K562 (cell line): ENCODE measurements around the gene PANX1. TPM values are rescaled to one million over a fixed set of nuclear protein-coding genes. Genes with fewer than 3 reads are reported as not detected.

ENCODE experiments used
- ATAC-seq: fragments of 200-7000 bp; cut with Tn5 transposase; 3 replicates; pipeline ENCODE4 v1.9.1; 2020; ENCODE audit warnings: moderate library complexity
- BruUV-seq: library from RNA; stranded (reverse); fragments of 400-500 nt; replicated peaks from 2 replicates; lab custom pipeline; 2021; lab: Mats Ljungman, UMichigan
- CTCF ChIA-PET: fragments of 300-600 bp; formaldehyde crosslinking; extraction: SDS; loops from one replicate; lab custom pipeline; 2021; ENCODE audit warnings: low intra/inter-chr PET ratio; lab: Yijun Ruan, JAX
- POLR2A ChIA-PET: fragments of 300-600, 350-650 bp; sonication (Branson Sonifier 250); formaldehyde crosslinking; extraction: SDS; loops from one replicate; lab custom pipeline; 2021; ENCODE audit warnings: antibody characterized with exemption, inconsistent platforms; lab: Yijun Ruan, JAX
- DNase-seq, 4 experiments: peaks; one replicate each; pipeline versions ENCODE4 v3.0.0 to v3.0.0-alpha.2; 2011 to 2018; ENCODE audit warnings: low spot score in 3 of 4, mixed read lengths in 3 of 4; ENCODE audit errors: extremely low read depth in 1 of 4
- FAIRE-seq: peaks from 2 replicates; lab custom pipeline; 2011; peaks lifted over from hg19 to GRCh38; lab: Jason Lieb, UNC
- H2AFZ ChIP-seq: 2 replicates; pipeline ENCODE4 v1.6.0; 2011; ENCODE audit warnings: low read depth, low read length, control low read depth, inconsistent platforms
- H3K27ac ChIP-seq: fragments of 200-600 bp; 3 replicates; pipeline ENCODE4 v1.8.0; 2011; ENCODE audit warnings: low read depth, mild to moderate bottlenecking, control low read depth, inconsistent platforms, low read length, moderate library complexity, mixed read lengths; ENCODE audit errors: extremely low read depth
- H3K27me3 ChIP-seq, 2 experiments: fragments of 300-600 bp in 1 of 2; 2 replicates in 1 of 2; 3 replicates in 1 of 2; pipeline versions ENCODE4 v1.6.0 to v1.8.0; 2011; ENCODE audit warnings: inconsistent platforms in 2 of 2, low read length in 2 of 2, mild to moderate bottlenecking in 1 of 2, mixed read lengths in 1 of 2, moderate library complexity in 1 of 2; ENCODE audit not compliant: control insufficient read depth in 2 of 2, insufficient read depth in 2 of 2
- H3K36me3 ChIP-seq: fragments of 300-600 bp; 3 replicates; pipeline ENCODE4 v1.8.0; 2011; ENCODE audit warnings: mild to moderate bottlenecking, low read length, inconsistent platforms; ENCODE audit not compliant: control insufficient read depth, insufficient read depth
- H3K4me1 ChIP-seq, 2 experiments: fragments of 200-600 bp in 1 of 2; replicated peaks in 1 of 2; 2 replicates in 1 of 2; 3 replicates in 1 of 2; pipeline versions ENCODE4 v1.5.1 to v1.8.0; 2011; ENCODE audit warnings: inconsistent platforms in 2 of 2, low read length in 2 of 2, mild to moderate bottlenecking in 1 of 2, mixed read lengths in 1 of 2, moderate library complexity in 1 of 2; ENCODE audit not compliant: control insufficient read depth in 2 of 2, insufficient read depth in 2 of 2
- H3K4me2 ChIP-seq: 2 replicates; pipeline ENCODE4 v1.6.1; 2011; ENCODE audit warnings: low read length, control low read depth, inconsistent platforms, mixed read lengths; ENCODE audit not compliant: insufficient read depth
- H3K4me3 ChIP-seq: fragments of 200-600 bp; sonication (generic), shearing (Covaris generic); 2 replicates; pipeline ENCODE4 v1.5.1; 2016; ENCODE audit warnings: control low read depth, inconsistent platforms
- H3K79me2 ChIP-seq: fragments of 200-600 bp; 3 replicates; pipeline ENCODE4 v1.8.0; 2011; ENCODE audit warnings: low read length, inconsistent platforms; ENCODE audit not compliant: control insufficient read depth, insufficient read depth
- H3K9ac ChIP-seq, 2 experiments: 2 replicates each; pipeline versions ENCODE4 v1.6.0 to v1.6.1; 2011; ENCODE audit warnings: low read depth in 2 of 2, low read length in 2 of 2, control low read depth in 1 of 2, inconsistent platforms in 1 of 2, mild to moderate bottlenecking in 1 of 2, mixed read lengths in 1 of 2; ENCODE audit not compliant: insufficient read depth in 1 of 2
- H3K9me1 ChIP-seq: one replicate; pipeline ENCODE4 v1.6.0; 2011; ENCODE audit warnings: inconsistent platforms, mild to moderate bottlenecking, low read length, moderate library complexity; ENCODE audit not compliant: control insufficient read depth, insufficient read depth
- H3K9me3 ChIP-seq: replicated peaks from 2 replicates; pipeline ENCODE4 v1.5.1; 2011; ENCODE audit warnings: low read depth, low read length, inconsistent platforms; ENCODE audit not compliant: control insufficient read depth, insufficient read depth
- H4K20me1 ChIP-seq: replicated peaks from 2 replicates; pipeline ENCODE4 v1.6.1; 2011; ENCODE audit warnings: low read length, inconsistent platforms, mixed read lengths; ENCODE audit not compliant: control insufficient read depth, insufficient read depth
- CBFB ChIP-seq: sonication (generic); formaldehyde crosslinking; IDR thresholded peaks from 2 replicates; pipeline ENCODE4 v1.4.0; 2020; ENCODE audit warnings: mild to moderate bottlenecking, missing genetic modification reagents
- FOXA1 ChIP-seq: fragments of 450-650 bp; IDR thresholded peaks from 2 replicates; pipeline ENCODE4 v1.6.1; 2016; ENCODE audit warnings: mild to moderate bottlenecking, borderline replicate concordance
- HMGN3 ChIP-seq: IDR thresholded peaks from 2 replicates; pipeline ENCODE4 v1.6.1; 2011; ENCODE audit warnings: borderline replicate concordance, low read depth, mild to moderate bottlenecking, mixed read lengths, low read length; ENCODE audit not compliant: insufficient read length; ENCODE audit errors: extremely low read depth
- NFIC ChIP-seq: fragments of 450-650 bp; IDR thresholded peaks from 2 replicates; pipeline ENCODE4 v1.6.1; 2017; ENCODE audit warnings: mild to moderate bottlenecking, inconsistent platforms
- PHTF2 ChIP-seq: fragments of 250-450 bp; sonication (Bioruptor Pico); IDR thresholded peaks from 2 replicates; pipeline ENCODE4 v1.5.0; 2021; ENCODE audit warnings: mild to moderate bottlenecking
- SMARCA5 ChIP-seq: fragments of 450-650 bp; IDR thresholded peaks from 2 replicates; pipeline ENCODE4 v1.6.1; 2016
- SREBF1 ChIP-seq: fragments of 150-350 bp; IDR thresholded peaks from 2 replicates; pipeline ENCODE4 v1.6.1; 2014; ENCODE audit warnings: antibody characterized with exemption, low read depth, low read length, borderline replicate concordance
- THRA ChIP-seq: fragments of 450-650 bp; IDR thresholded peaks from 2 replicates; pipeline ENCODE4 v1.6.1; 2017; ENCODE audit warnings: mild to moderate bottlenecking, moderate library complexity
- ZNF398 ChIP-seq: fragments of 250-450 bp; sonication (Bioruptor Pico); IDR thresholded peaks from 2 replicates; pipeline ENCODE4 v1.8.0; 2021; ENCODE audit warnings: moderate library complexity, mild to moderate bottlenecking, inconsistent platforms
- ZNF707 ChIP-seq: fragments of 250-450 bp; sonication (Bioruptor Pico); conservative IDR thresholded peaks from 2 replicates; pipeline ENCODE4 v1.8.0; 2022; ENCODE audit warnings: inconsistent platforms, mild to moderate bottlenecking, moderate library complexity
- ZSCAN32 ChIP-seq: fragments of 450-650 bp; formaldehyde crosslinking; IDR thresholded peaks from 2 replicates; pipeline ENCODE4 v1.4.0; 2020; ENCODE audit warnings: mild to moderate bottlenecking, moderate library complexity
- WGBS: fragments of 100-300 bp; shearing (Covaris generic); methylation state at CpG from one replicate; pipeline ENCODE4 v1.1.6; 2016; ENCODE audit warnings: low coverage, mixed read lengths; ENCODE audit not compliant: insufficient coverage; ENCODE audit errors: missing lambda C conversion rate; 5-methylcytosine and 5-hydroxymethylcytosine counted together
- in situ Hi-C: fragments of 300-500 bp; cut with MboI; formaldehyde crosslinking; loops from 4 replicates; pipeline ENCODE4 v1.15.0; 2018; ENCODE audit warnings: inconsistent platforms, mixed read lengths
- intact Hi-C: fragments of 100-400 bp; cut with micrococcal nuclease; formaldehyde crosslinking; loops from 2 replicates; pipeline ENCODE4 v1.14.2; 2022
- polyA plus RNA-seq, 8 experiments: library from polyadenylated mRNA; depleted of rRNA in 4 of 8; stranded (reverse) in 5 of 8; unstranded in 3 of 8; fragments of >200 nt; fragmentation: Nextera tagmentation in 2 of 8; fragmentation: Illumina TruSeq in 1 of 8; extraction: Ambion mirVana in 2 of 8; extraction: Trizol in 1 of 8; gene quantifications; 2 replicates each; pipeline versions ENCODE4 v1.2.1 to v1.2.3, GENCODE V29; 2011 to 2014; ENCODE audit warnings: inconsistent platforms in 1 of 8, missing spikeins in 1 of 8
- total RNA-seq, 7 experiments: library from RNA; depleted of rRNA in 6 of 7; stranded (reverse); fragments of >200 nt in 6 of 7; fragmentation: Illumina TruSeq in 2 of 7; extraction: Trizol in 2 of 7; gene quantifications; 2 replicates each; pipeline versions ENCODE4 v1.2.1 to v1.2.3, GENCODE V29; 2011 to 2021; ENCODE audit warnings: low replicate concordance in 1 of 7

Gene PANX1
- total and polyA plus RNA-seq, 9 of the 15 experiments (the other 6 are each of a cell fraction or from before 2014, with no cell fraction given), result 1.9 to 14.8 (median 10.1) TPM

- Histone ChIP-seq H2AFZ (no peak overlapping the region), H3K27ac (no peak overlapping the region), H4K20me1 (no peaks in the 10 kb centered on the region), H3K9ac (no peak overlapping the region), H3K4me2 (no peak overlapping the region), H3K9me3 (no peaks in the 10 kb centered on the region), H3K4me3 (no peak overlapping the region), H3K79me2 (no peaks in the 10 kb centered on the region), H3K9me1 (no peaks in the 10 kb centered on the region), H3K4me1 (0 out of 5 replicates have a peak, but pooled peaks cover 0 to 2% of the 10 kb centered on the region in 2 experiments), H3K27me3 (peaks cover 11 to 23% of the 10 kb centered on the region in 2 experiments; a peak in 4 of 5 replicates), H3K36me3 (no peaks in the 10 kb centered on the region)
- 0% methylated on average over 1 of the region's 1 CpG for WGBS
- intact Hi-C loops, result no loop called here
- POLR2A ChIA-PET, result interaction anchor here (1.9 kb wide), 1 partner anchor 10 kb away, joined by 6 read pairs; no protein-coding TSS in a partner anchor
- FAIRE-seq (no peak), ATAC-seq (no peak), DNase-seq (no peak)
- no TSS peak for BruUV-seq
- in situ Hi-C loops, result no loop called here
- CTCF ChIA-PET, result no interaction called here
- no peak for TF ChIP-seq ZNF398 (CRISPR knock-in tag)
- no peak for TF ChIP-seq ZNF707
- TF ChIP-seq PHTF2 (CRISPR knock-in tag), result no peak
- TF ChIP-seq NFIC, result no peak
- TF ChIP-seq THRA, result no peak
- no peak for TF ChIP-seq CBFB (CRISPR knock-in tag)
- TF ChIP-seq FOXA1, result no peak
- no peak for TF ChIP-seq ZSCAN32 (CRISPR knock-in tag)
- no peak for TF ChIP-seq HMGN3
- no peak for TF ChIP-seq SREBF1
- no peak for TF ChIP-seq SMARCA5
Observed at GRCh38 chr11:94193288-94193687, 64.6 kb downstream of the PANX1 start.
